Activated naive CD4-positive, alpha-beta T cell (primary cell): Measurements from ENCODE around the gene GRM4.

Experiments
- DNase-seq, 4 experiments: peaks; one replicate each; lab custom pipeline; 2025; lab: John Stamatoyannopoulos, UW

Gene GRM4

GRCh38 chr6:34084591-34085290 is 61.1 kb downstream of the GRM4 start:
- no peak for DNase-seq

- no peak for DNase-seq
Observed at GRCh38 chr6:34082864-34083626, 62.8 kb downstream of the GRM4 start.

- no peak for DNase-seq
Observed at GRCh38 chr6:34082348-34082747, 63.5 kb downstream of the GRM4 start.

- no peak for DNase-seq
Observed at GRCh38 chr6:34080357-34080756, 65.5 kb downstream of the GRM4 start.

- no peak for DNase-seq
Observed at GRCh38 chr6:34079899-34080298, 66.0 kb downstream of the GRM4 start.

GRCh38 chr6:34075906-34076305 is 70.0 kb downstream of the GRM4 start:
- DNase-seq, result no peak

GRCh38 chr6:34074064-34074742 is 71.7 kb downstream of the GRM4 start:
- DNase-seq, result no peak

- no peak for DNase-seq
Observed at GRCh38 chr6:34073540-34073939, 72.3 kb downstream of the GRM4 start.

GRCh38 chr6:34072727-34073126 is 73.2 kb downstream of the GRM4 start:
- no peak for DNase-seq

GRCh38 chr6:34071884-34072379 is 74.0 kb downstream of the GRM4 start:
- DNase-seq, result no peak

GRCh38 chr6:34071136-34071883 is 74.6 kb downstream of the GRM4 start:
- DNase-seq, result no peak

- DNase-seq, result no peak
Observed at GRCh38 chr6:34070315-34071135, 75.4 kb downstream of the GRM4 start.

GRCh38 chr6:34068462-34069044 is 77.3 kb downstream of the GRM4 start:
- DNase-seq, result no peak

GRCh38 chr6:34067814-34068213 is 78.1 kb downstream of the GRM4 start:
- DNase-seq, result no peak

GRCh38 chr6:34066772-34067770 is 78.8 kb downstream of the GRM4 start:
- no peak for DNase-seq

- no peak for DNase-seq
Observed at GRCh38 chr6:34066218-34066571, 79.7 kb downstream of the GRM4 start.

- DNase-seq, result no peak
Observed at GRCh38 chr6:34065466-34066217, 80.2 kb downstream of the GRM4 start.

- no peak for DNase-seq
Observed at GRCh38 chr6:34064675-34065074, 81.2 kb downstream of the GRM4 start.

- no peak for DNase-seq
Observed at GRCh38 chr6:34063651-34064050, 82.2 kb downstream of the GRM4 start.
